HCT116 (cell line): ENCODE data around the gene P2RY14. TPM values are rescaled to one million over a fixed set of nuclear protein-coding genes. Genes with fewer than 3 reads are reported as not detected.

Experiments
- ATAC-seq: fragments of 200-7000 bp; cut with Tn5 transposase; 2 replicates; pipeline ENCODE4 v1.9.1; 2020; ENCODE audit warnings: mild to moderate bottlenecking, moderate library complexity
- BruUV-seq: library from RNA; stranded (reverse); fragments of 400-500 nt; replicated peaks from 2 replicates; lab custom pipeline; 2021; lab: Mats Ljungman, UMichigan
- CTCF ChIA-PET: fragments of 300-600 bp; sonication (Branson Sonifier 250); formaldehyde crosslinking; loops from one replicate; lab custom pipeline; 2021; ENCODE audit warnings: antibody characterized with exemption; lab: Charles Lee
- POLR2A ChIA-PET: fragments of 300-600, 350-600 bp; sonication (Branson Sonifier 250); formaldehyde crosslinking; loops from one replicate; lab custom pipeline; 2021; ENCODE audit warnings: antibody characterized with exemption; lab: Charles Lee
- RAD21 ChIA-PET, 2 experiments: fragments of 300-600 bp; sonication (Branson Sonifier 250); formaldehyde crosslinking; loops; one replicate each; lab custom pipeline; 2023; ENCODE audit warnings: low total read pairs in 2 of 2; ENCODE audit not compliant: uncharacterized antibody in 2 of 2, unreplicated experiment in 2 of 2, low non-redundant PET in 1 of 2; lab: Charles Lee
- DNase-seq: peaks from one replicate; pipeline ENCODE4 v3.0.0-alpha.2; 2010; ENCODE audit warnings: low read depth, low spot score
- H2AFZ ChIP-seq: fragments of 200-600 bp; shearing (Covaris generic), sonication (generic); 2 replicates; pipeline ENCODE4 v1.6.1; 2017; ENCODE audit warnings: low read depth, mixed run types, mixed read lengths, antibody characterized with exemption, low read length; ENCODE audit not compliant: poor library complexity, severe bottlenecking
- H3K27ac ChIP-seq: 2 replicates; pipeline ENCODE4 v1.5.1; 2012; ENCODE audit warnings: low read depth, low read length
- H3K27me3 ChIP-seq: fragments of 200-600 bp; sonication (generic); 2 replicates; pipeline ENCODE4 v1.6.1; 2016; ENCODE audit warnings: mixed run types, low read length, mixed read lengths; ENCODE audit not compliant: insufficient read depth
- H3K36me3 ChIP-seq, 2 experiments: fragments of 200-500 bp in 1 of 2; fragments of 200-600 bp in 1 of 2; sonication (Bioruptor generic) in 1 of 2; sonication (generic) in 1 of 2; 2 replicates each; pipeline versions ENCODE4 v1.5.1 to v1.6.1; 2014 to 2016; ENCODE audit warnings: low read length in 2 of 2, inconsistent platforms in 1 of 2, mixed read lengths in 1 of 2, mixed run types in 1 of 2; ENCODE audit not compliant: insufficient read depth in 2 of 2, control insufficient read depth in 1 of 2
- H3K4me1 ChIP-seq, 2 experiments: fragments of 200-600 bp in 1 of 2; sonication (generic) in 1 of 2; 2 replicates each; pipeline versions ENCODE4 v1.5.1 to v1.6.1; 2012 to 2017; ENCODE audit warnings: low read length in 2 of 2, inconsistent platforms in 1 of 2, mild to moderate bottlenecking in 1 of 2, mixed read lengths in 1 of 2, mixed run types in 1 of 2, moderate library complexity in 1 of 2; ENCODE audit not compliant: insufficient read depth in 2 of 2, control insufficient read depth in 1 of 2
- H3K4me2 ChIP-seq: fragments of 200-600 bp; sonication (generic); 2 replicates; pipeline ENCODE4 v1.6.1; 2017; ENCODE audit warnings: mixed run types, low read length, mixed read lengths
- H3K4me3 ChIP-seq, 2 experiments: fragments of 200-600 bp in 1 of 2; sonication (generic) in 1 of 2; replicated peaks in 1 of 2; 2 replicates each; pipeline ENCODE4 v1.5.1; 2011 to 2016; ENCODE audit warnings: low read length in 2 of 2, control low read depth in 1 of 2, low read depth in 1 of 2, mild to moderate bottlenecking in 1 of 2, mixed read lengths in 1 of 2, mixed run types in 1 of 2
- H3K79me2 ChIP-seq: fragments of 200-600 bp; sonication (generic); 2 replicates; pipeline ENCODE4 v1.6.1; 2017; ENCODE audit warnings: mild to moderate bottlenecking, mixed run types, low read length, moderate library complexity, mixed read lengths; ENCODE audit not compliant: insufficient read depth
- H3K9ac ChIP-seq: fragments of 200-600 bp; sonication (generic); 2 replicates; pipeline ENCODE4 v1.6.1; 2016; ENCODE audit warnings: low read length, mixed read lengths
- H3K9me2 ChIP-seq: fragments of 200-600 bp; sonication (generic), shearing (Covaris generic); 2 replicates; pipeline ENCODE4 v1.6.1; 2017; ENCODE audit warnings: mixed run types, mild to moderate bottlenecking, moderate library complexity; ENCODE audit not compliant: insufficient read depth
- H3K9me3 ChIP-seq, 2 experiments: fragments of 200-500 bp in 1 of 2; fragments of 200-600 bp in 1 of 2; sonication (Bioruptor generic) in 1 of 2; sonication (generic) in 1 of 2; 2 replicates each; pipeline ENCODE4 v1.6.1; 2014 to 2017; ENCODE audit warnings: low read length in 2 of 2, mixed read lengths in 2 of 2, inconsistent platforms in 1 of 2, low read depth in 1 of 2, mild to moderate bottlenecking in 1 of 2, mixed run types in 1 of 2, moderate library complexity in 1 of 2; ENCODE audit not compliant: control insufficient read depth in 1 of 2, insufficient read depth in 1 of 2
- H4K20me1 ChIP-seq: fragments of 200-600 bp; sonication (generic), shearing (Covaris generic); 2 replicates; pipeline ENCODE4 v1.6.1; 2017; ENCODE audit warnings: mixed run types, mild to moderate bottlenecking, moderate library complexity; ENCODE audit not compliant: insufficient read depth
- CTCF ChIP-seq, 3 experiments: fragments of 200-600 bp in 1 of 3; sonication (generic) in 1 of 3; IDR thresholded peaks in 2 of 3; conservative IDR thresholded peaks in 1 of 3; 2 replicates each; pipeline ENCODE4 v1.5.1; 2012 to 2017; ENCODE audit warnings: low read depth in 2 of 3, low read length in 2 of 3, antibody characterized with exemption in 1 of 3, borderline replicate concordance in 1 of 3, control low read depth in 1 of 3, mild to moderate bottlenecking in 1 of 3, mixed read lengths in 1 of 3, mixed run types in 1 of 3, moderate library complexity in 1 of 3; ENCODE audit not compliant: insufficient read depth in 1 of 3
- EGR1 ChIP-seq: IDR thresholded peaks from 2 replicates; pipeline ENCODE4 v1.6.1; 2012; ENCODE audit warnings: low read depth
- EZH2 ChIP-seq: fragments of 200-600 bp; sonication (generic); IDR thresholded peaks from 2 replicates; pipeline ENCODE4 v1.6.1; 2017; ENCODE audit warnings: antibody characterized with exemption, mixed run types
- FOSL1 ChIP-seq: IDR thresholded peaks from 2 replicates; pipeline ENCODE4 v1.6.1; 2012; ENCODE audit warnings: low read depth
- JUND ChIP-seq: IDR thresholded peaks from 2 replicates; pipeline ENCODE4 v1.6.1; 2012
- SRF ChIP-seq: IDR thresholded peaks from 2 replicates; pipeline ENCODE4 v1.6.1; 2012; ENCODE audit warnings: low read depth
- ZBTB33 ChIP-seq: IDR thresholded peaks from 2 replicates; pipeline ENCODE4 v1.6.1; 2011; ENCODE audit warnings: mild to moderate bottlenecking, low read length, moderate library complexity; ENCODE audit not compliant: insufficient replicate concordance; ENCODE audit errors: extremely low read depth
- ZNF274 ChIP-seq: fragments of 200-500 bp; sonication (Bioruptor generic); IDR thresholded peaks from 2 replicates; pipeline ENCODE4 v1.6.1; 2014; ENCODE audit warnings: mild to moderate bottlenecking, low read depth, low read length, inconsistent platforms
- intact Hi-C: fragments of 100-400 bp; cut with micrococcal nuclease; formaldehyde crosslinking; loops from 2 replicates; pipeline ENCODE4 v1.10.0; 2022
- total RNA-seq: library from RNA; stranded (reverse); gene quantifications from one replicate; pipeline ENCODE4 v1.2.1, GENCODE V29; 2021; ENCODE audit not compliant: unreplicated experiment

P2RY14 gene
- total RNA-seq, 1 experiment from 2014 or later: not detected

- H3K9ac ChIP-seq: no peak overlapping the region
- H3K36me3 ChIP-seq: no peaks in the 10 kb centered on the region
- POLR2A ChIA-PET: no interaction called here
- DNase-seq: no peak
- RAD21 ChIA-PET: no interaction called here
- H3K9me2 ChIP-seq: no peaks in the 10 kb centered on the region
- intact Hi-C loops: no loop called here
- no peak for TF ChIP-seq ZBTB33
- no peak for TF ChIP-seq SRF
- no peak for TF ChIP-seq FOSL1
- TF ChIP-seq CTCF (IDR thresholded peaks at IDR 0.05 in 2 of 3, conservative IDR thresholded peaks at IDR 0.05 in 1 of 3; ENCODE audit: borderline replicate concordance in 1 of 3, insufficient read depth in 1 of 3, low read depth in 2 of 3, low read length in 2 of 3): no peak
- TF ChIP-seq ZNF274: no peak
- no peak for TF ChIP-seq JUND
- no peak for TF ChIP-seq EZH2
- no peak for TF ChIP-seq EGR1
- H3K4me3 ChIP-seq: no peak overlapping the region
- H3K4me1 ChIP-seq: no peaks in the 10 kb centered on the region
- no peak overlapping the region for H3K4me2 ChIP-seq
- ATAC-seq: no peak
- BruUV-seq: no TSS peak
- H4K20me1 ChIP-seq: no peaks in the 10 kb centered on the region
- H2AFZ ChIP-seq: no peak overlapping the region
- no peaks in the 10 kb centered on the region for H3K9me3 ChIP-seq
- CTCF ChIA-PET: no interaction called here
- no peaks in the 10 kb centered on the region for H3K27me3 ChIP-seq
- H3K79me2 ChIP-seq: no peaks in the 10 kb centered on the region
- no peak overlapping the region for H3K27ac ChIP-seq
Observed at GRCh38 chr3:151264605-151265004, 13.7 kb downstream of the P2RY14 start.
